ENCODE data around the gene ZNF141. TPM values are rescaled to one million over a fixed set of nuclear protein-coding genes. Genes with fewer than 3 reads are reported as not detected.
"Not testable (repeated sequence)": the region's sequence is repeated elsewhere in the genome, so short reads cannot be mapped to it uniquely, and the experiment has no call there.

The ZNF141 gene
- 25.3 and 26.3 TPM in 2 replicates for total RNA-seq

DNA sequence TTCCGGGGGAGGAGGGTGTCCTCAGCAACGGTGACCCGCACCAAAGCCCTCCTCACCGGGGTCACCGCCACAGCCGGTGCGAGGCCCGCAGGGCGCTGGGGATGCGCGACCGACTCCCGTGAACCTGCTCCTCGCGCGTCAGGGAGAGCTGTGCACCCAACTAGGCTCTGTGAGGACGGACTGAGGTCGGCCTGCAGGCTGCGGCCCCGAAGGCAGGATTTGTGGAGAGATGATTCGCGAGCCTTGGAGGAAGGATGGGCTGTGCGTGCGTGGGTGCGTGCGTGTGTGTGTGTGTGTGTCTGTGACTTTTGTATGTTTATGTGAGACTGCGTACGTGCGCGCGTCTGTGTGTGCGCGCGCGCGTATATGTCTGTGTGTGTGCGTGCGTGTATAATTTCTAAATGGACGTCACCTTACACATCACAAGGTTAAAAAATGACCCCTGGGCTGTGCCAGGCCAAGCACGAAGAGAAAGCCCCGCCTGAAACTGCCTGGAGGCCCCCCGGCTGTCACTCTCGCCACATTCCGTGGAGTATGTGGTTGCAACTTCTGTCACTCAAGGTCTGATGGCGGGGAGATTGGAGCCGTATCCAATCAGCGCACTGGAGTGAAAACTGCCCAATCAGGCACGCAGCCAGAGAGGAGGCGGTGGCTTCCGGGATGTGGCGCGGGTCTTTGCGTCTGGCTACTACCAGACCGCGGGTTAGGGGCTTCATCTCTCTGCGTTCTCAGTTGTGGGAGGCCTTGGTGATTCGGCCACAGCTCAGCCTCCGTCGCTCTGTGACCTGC is at the start of gene ZNF141:
Gene ZNF141, plus strand, starts transcription at position 672 of the 789 bp plus-strand sequence. CDS start 170 bp downstream, outside the sequence.
- intact Hi-C loops (cut with micrococcal nuclease): loop anchor here (1.0 to 5.0 kb wide), 7 partner anchors 95 to 636 kb away; partner anchors contain the start of genes ATP5ME, DGKQ, MYL5 and PIGG

DNA sequence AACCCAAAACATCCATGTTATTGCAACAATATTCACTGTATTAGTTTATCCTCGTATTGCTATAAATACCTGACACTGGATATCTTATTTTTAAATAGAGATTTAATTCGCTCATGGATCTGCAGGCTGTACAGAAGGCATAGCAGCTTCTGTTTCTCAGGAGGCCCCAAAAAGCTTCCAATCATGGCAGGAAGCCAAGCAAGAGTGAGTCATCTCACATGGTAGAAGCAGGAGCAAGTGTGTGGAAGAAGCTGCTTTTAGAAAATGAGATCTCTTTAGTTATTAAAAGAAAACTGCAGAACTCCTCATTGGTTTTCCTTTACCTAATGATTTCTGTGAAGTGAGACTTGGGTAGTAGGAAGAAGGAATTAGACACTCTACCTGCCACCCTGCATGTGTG is 48.7 kb upstream of the ZNF141 start:
- intact Hi-C loops (cut with micrococcal nuclease): no loop called here

DNA sequence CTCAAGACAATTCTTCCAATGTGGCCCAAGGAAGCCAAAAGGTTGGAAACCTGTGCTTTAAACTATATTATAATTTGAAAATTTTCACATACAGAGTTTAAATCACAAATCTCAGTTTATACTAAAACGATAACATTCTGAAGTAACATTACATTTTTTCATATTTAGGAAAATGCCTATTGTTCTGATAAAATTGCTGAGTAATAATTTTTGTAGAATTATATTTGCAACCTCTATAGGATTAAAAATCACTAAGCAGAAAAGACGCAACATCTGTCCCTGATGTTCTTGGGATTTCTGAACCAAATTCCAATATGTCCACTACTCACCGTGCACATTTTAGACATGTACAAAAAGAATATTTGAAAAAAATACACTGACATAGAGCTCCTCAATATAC is 42.9 kb upstream of the ZNF141 start:
- intact Hi-C loops (cut with micrococcal nuclease): no loop called here

DNA sequence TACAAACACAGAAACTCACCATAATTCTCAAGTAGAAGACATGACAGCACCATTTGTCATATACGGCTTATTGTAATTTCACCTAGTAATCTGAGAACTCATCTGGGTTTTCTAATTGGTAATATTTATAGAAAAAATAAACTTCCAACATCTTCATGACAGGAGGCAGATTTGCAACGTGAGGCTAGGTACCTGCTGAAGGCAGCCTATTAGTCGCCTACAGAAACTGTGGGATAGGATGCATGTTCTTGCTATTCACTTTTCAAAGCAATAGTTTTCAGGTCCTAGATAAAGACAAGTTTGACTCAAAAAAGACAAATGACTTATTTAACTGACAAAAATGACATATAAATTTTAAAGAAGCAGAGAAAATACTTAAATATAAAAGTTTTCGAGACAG is 35.2 kb upstream of the ZNF141 start:
- intact Hi-C loops (cut with micrococcal nuclease): no loop called here

DNA sequence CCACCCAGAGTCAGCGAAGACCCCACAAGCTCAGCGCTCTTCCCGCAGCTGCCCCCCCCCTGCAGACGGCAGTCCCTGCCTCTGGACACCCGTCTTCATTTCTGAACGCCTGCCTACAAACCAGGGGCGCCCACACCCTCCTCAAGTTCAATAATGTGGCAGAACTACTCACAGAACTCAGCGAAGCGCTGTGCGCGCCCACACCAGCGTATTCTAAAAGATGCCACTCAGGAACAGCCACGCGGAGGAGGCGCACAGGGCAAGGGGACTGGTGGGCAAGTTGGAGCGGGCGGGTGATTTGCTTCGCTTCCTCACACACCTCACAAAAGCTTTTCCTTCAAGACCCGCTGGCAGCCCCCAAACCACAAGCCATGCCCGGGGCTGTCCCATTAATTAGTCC is 33.1 kb upstream of the ZNF141 start:
- intact Hi-C loops (cut with micrococcal nuclease): not testable (repeated sequence)

DNA sequence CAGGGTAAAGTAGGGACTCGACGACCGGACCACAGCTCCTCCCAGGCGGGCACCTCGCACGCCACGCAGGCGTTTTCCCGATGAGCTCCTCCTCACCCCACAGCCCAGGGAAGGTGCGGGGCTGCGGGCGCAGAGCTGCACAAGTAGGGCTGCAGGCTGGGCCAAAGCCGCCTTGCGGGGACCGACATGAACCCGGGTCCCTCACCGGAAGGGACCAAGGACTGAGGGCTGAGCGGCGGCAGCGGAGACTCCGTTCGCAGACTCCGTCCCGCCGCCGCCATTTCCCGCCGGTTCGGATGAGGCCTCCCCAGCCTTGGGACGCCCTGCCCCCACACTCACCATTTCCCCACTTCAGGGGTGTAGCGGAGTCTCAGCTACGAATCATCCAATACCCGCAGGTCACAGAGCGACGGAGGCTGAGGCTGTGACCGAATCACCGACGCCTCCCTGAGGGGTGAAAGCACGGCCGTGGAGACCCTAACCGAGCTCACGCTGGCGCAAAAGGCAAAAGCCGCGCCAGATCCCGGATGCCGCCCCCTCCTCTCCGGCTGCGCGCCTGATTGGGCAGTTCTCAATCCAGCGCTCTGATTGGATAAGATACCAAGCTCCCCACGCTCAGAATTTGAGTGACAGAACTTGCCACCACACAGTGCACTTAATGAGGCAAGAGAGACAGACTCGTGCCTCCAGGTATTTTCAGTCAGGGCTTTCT is 32.5 kb upstream of the ZNF141 start, which contains the start of gene ZNF732:
Gene ZNF732, minus strand, starts transcription at position 506 of the 712 bp plus-strand sequence. Its CDS starts 164 bp downstream, at position 342.
- intact Hi-C loops (cut with micrococcal nuclease): no loop called here

DNA sequence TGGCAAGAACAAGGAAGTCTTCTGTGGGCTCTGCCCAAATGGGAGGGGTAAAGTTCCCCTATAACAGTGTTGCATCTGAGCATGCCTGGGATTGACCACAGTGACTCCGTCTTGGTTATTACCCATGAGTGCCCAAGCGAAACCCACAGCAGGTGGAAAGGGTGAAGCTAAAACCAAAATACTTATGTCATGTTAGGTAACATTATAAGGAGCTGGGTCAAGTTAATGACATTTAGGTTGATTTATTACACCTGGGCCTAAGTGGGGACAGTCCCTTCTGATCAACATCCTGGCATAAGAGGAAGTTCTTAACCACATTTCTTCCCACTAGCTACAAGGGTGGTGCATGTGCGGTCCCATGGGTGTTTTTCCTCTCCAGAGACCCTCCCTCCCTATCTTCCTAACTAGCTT is 31.1 kb upstream of the ZNF141 start:
- intact Hi-C loops (cut with micrococcal nuclease): no loop called here

DNA sequence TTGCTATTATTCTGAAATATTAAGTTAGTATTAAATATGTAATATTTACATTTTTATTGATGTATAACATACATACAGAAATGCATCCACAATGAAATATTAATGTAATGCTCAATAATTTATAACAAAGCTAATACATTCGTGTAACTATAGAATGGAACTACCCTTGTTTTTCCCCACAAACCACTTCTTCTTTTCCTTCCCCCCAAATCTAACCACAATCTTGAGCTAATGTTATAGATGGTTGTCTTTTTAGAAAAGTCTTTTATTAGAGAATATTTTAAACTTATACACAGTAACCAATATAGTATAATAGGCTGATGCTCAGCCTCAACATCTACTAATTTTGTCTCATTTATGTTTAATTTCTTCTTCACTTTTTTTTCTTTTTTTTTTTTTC is 27.8 kb upstream of the ZNF141 start:
- intact Hi-C loops (cut with micrococcal nuclease): no loop called here

DNA sequence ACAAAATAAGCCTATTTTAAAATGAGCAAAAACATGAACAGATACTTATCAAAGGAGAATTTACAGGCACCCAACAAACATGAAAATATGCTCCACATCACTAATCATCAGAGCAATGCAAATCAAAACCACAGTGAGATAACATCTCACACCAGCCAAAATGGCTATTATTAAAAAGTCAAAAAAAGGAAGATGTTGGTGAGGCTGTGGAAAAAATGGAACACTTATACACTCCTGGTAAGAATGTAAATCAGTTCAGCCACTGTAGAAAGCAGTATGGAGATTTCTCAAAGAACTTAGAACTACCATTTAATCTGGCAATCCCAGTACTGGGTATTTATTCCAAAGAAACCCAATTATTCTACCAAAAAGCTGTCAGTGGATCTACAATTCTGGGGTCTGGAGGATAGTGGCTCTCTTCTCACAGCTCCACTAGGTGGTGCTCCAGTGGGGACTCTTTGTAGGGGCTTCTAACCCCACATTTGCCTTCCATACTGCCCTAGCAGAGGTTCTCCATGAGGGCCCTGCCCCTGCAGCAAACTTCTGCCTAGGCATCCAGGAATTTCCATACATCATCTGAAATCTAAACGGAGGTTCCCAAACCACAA is 23.2 kb upstream of the ZNF141 start:
- intact Hi-C loops (cut with micrococcal nuclease): no loop called here

DNA sequence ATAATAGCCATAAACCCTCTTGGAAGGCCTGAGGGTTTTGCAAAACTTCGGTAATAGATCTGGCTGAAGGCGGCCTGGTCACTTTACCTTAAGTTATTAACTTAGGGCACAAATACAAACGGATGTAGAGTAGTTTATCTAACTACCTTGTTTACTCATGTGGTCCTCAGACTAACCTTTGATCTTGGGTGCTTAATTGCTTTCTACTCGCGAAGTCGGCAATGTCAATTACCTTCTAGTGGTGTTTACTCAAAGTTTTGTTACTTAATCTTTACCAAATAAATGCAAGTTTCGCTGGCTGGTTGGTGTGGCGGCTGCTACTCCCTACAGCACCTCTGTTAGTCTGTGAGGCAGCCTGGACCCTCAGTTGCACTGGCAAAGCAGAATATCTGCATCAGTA is 8.9 kb upstream of the ZNF141 start:
- intact Hi-C loops (cut with micrococcal nuclease): no loop called here

DNA sequence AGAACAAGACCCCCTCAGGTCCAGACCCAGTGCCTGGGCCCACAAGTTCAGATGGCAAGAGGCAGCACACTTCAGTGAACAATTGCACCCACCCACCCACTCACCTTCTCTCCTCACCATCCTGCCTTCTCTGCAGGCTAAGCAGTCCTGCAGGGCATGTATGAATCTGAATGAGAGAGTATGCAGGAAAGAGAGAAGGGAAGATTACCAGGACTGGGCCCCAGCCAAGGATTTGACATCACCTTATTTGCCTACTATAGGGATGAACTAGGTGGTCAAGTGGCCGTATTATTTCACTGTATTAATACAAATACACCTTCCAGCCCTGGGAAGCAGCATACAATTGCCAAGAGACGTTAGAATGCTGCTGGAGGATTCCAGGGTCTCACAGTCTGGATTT is 2.1 kb upstream of the ZNF141 start:
- intact Hi-C loops (cut with micrococcal nuclease): loop anchor here (5.0 kb wide), 1 partner anchor 447 kb away; no protein-coding TSS in a partner anchor

DNA sequence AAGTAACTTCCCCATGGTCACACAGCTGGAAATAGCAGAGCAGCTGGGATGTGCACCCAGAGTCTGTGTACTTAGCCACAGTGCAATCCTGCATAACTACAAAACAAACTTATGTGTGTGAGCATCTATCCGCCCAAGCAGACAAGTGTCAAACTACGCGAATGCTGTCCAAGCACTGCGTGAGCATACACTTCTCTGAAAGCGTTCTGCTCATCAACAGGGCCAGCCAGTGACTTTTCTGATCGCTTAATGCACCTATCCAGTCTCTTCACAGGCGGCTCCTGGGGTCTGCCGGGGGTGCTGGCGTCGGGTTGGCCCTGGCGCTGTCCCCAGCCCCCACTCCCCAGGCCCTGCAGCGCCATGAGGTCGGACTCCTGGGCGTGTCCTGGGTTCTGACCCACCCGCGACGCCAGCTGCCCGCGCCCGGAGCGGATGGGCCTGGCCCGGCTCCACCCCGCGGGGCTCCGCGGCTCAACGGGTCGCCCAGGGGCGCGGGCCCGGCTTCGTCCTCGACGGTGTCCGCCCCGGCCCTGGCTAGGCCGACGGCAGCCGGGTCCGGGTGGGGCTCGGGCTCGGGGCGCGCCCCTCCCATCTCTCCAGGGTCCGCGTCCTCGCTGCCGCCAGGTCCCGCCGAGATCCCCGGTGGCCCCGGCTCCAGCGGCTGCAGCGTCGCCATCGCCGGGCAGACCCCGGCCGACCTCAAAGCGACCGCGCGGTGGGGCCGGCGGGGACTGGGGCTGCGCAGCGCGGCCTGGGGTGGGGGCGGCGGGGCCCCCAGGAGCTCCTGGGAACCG is 1.3 kb upstream of the ZNF141 start:
- intact Hi-C loops (cut with micrococcal nuclease): loop anchor here (5.0 kb wide), 1 partner anchor 446 kb away; no protein-coding TSS in a partner anchor

DNA sequence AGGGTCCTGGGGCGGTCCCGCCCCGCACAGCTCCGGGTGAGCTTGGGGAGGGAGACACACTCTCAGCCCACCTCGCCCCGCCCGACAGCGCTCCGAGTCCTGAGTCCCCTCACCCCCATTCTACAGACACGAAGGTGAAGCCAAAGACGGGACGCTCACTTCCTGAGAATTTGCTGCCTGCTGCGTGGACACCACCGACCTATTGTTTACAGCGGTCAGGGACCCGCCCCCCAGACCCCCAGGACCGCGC is 796 bp upstream of the ZNF141 start:
- intact Hi-C loops (cut with micrococcal nuclease): loop anchor here (1.0 to 5.0 kb wide), 7 partner anchors 95 to 636 kb away; partner anchors contain the start of genes ATP5ME, DGKQ, MYL5 and PIGG

DNA sequence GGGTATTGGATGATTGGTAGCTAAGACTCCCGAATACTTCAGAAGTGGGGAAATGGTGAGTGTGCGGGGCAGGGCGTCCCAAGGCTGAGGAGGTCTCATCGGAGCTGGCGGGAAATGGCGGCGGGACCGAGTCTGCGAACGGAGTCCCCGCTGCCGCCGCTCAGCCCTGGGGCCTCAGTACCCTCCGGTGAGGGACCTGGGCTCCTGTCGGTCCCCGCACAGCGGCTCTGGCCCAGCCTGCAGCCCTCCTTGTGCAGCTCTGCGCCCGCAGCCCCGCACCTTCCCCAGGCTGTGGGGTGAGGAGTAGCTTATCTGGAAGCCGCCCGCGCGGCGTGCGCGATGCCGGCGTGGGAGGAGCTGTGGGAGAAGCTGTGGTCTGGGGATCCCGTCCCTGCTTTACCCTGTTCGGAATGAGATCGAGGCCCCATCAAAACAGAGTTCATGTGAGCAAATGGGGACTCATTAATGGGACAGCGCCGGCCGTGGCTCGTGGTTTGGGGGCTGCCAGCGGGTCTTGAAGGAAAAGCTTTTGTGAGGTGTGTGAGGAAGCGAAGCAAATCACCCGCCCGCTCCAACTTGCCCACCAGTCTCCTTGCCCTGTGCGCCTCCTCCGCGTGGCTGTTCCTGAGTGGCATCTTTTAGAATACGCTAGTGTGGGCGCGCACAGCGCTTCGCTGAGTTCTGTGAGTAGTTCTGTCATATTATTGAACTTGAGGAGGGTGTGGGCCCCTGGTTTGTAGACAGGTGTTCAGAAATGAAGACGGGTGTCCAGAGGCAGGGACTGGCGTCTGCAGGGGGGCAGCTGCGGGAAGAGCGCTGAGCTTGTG is 531 bp downstream of the ZNF141 start:
- intact Hi-C loops (cut with micrococcal nuclease): loop anchor here (1.0 to 5.0 kb wide), 7 partner anchors 96 to 635 kb away; partner anchors contain the start of genes ATP5ME, DGKQ, MYL5 and PIGG

DNA sequence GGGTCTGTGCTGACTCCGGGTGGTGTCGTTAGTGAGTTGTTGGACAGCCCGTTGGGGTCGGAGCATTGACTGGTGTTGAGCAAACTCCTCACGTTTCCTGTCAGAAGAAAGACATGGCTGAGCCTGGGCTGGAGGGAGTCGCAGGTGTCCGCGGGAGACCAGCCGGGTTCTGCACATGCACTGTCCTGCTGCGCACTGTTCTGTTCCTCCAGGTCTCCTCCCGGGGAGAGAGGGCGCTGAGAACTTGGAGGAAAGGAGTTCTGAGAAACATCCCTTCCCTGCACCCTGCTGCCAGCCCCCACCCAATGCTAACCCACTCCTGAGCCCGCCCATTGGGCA is 1.1 kb downstream of the ZNF141 start:
- intact Hi-C loops (cut with micrococcal nuclease): loop anchor here (5.0 kb wide), 1 partner anchor 444 kb away; no protein-coding TSS in a partner anchor

DNA sequence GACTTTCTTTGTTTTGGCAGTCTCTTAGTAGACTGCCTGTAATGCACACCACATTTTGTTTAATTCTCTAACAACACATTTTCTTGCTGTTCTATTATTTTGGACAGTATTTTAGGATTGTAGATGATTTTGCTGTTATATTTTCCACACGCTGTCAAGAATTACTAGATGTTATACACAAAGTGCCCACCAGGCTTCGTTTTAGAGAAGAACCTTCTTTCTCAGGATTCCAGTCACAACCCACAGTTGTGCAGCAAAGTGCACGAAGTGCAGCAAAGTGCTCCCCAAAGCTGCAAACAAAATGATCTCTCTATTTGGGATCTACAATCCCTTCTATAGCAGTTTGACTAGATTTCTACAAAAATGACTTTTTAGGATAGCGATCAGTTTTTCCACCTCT is 2.4 kb downstream of the ZNF141 start:
- intact Hi-C loops (cut with micrococcal nuclease): no loop called here

DNA sequence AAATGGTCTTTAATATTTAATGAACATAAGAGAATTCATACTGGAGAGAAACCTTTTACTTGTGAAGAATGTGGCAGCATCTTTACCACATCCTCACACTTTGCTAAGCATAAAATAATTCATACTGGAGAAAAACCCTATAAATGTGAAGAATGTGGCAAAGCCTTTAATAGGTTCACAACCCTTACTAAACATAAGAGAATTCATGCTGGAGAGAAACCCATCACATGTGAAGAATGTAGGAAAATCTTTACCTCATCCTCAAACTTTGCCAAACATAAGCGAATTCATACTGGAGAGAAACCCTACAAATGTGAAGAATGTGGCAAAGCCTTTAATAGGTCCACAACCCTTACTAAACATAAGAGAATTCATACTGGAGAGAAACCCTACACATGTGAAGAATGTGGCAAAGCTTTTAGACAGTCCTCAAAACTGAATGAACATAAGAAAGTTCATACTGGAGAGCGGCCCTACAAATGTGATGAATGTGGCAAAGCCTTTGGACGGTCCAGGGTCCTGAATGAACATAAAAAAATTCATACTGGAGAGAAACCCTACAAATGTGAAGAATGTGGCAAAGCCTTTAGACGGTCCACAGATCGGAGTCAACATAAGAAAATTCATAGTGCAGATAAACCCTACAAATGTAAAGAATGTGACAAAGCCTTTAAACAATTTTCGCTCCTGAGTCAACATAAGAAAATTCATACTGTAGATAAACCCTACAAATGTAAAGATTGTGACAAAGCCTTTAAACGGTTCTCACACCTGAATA is 35.6 kb downstream of the ZNF141 start:
- intact Hi-C loops (cut with micrococcal nuclease): loop anchor here (5.0 kb wide), 1 partner anchor 69 kb away; no protein-coding TSS in a partner anchor

DNA sequence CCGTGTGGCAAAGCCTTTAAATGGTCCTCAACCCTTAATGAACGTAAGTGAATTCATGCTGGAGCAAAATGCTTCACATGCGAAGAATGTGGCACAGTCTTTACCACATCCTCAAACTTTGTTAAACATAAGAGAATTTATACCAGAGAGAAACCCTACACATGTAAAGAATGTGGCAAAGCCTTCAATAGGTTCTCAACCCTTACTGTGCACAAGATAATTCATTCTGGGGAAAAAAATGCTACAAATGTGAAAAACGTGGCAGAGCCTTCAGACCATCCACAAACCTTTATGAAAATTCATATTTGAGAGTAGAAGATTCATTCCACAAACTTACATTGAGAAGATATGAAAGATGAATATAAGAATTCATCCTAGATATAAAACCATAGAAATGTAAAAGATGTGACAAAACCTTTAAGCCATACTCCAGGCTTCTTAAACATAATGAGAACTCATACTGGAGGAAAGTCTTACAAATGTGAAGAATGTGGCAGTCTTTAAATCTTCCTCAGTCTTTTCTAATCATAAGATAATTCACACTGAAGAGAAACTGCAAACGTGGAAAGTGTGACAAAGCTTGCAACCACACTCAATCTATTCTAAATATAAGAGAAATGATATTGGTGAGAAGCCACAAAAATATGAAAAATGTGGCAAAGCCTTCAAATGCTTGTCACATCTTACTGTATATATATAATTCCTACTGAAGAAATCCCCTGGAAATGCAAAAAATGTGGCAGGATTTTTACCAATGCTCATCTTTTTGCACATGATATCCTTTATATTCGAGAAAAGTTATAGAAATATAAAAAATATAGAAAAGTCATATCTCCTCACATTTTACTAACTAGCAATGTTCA is 36.9 kb downstream of the ZNF141 start:
- intact Hi-C loops (cut with micrococcal nuclease): loop anchor here (5.0 kb wide), 1 partner anchor 68 kb away; no protein-coding TSS in a partner anchor

All from T-helper 1 cell treated with Interleukin-12 subunit alpha and Interleukin-12 subunit beta and Interleukin-4 antibody, amounts not matched to agents 30 ng/mL and 1 ng/mL, for 36 hours (primary cell).